PFSK-1 (cell line): ENCODE results near the gene FTL.

ENCODE experiments used
- FOXP2 ChIP-seq: optimal IDR thresholded peaks from 2 replicates; pipeline ENCODE3; 2011; ENCODE audit warnings: borderline replicate concordance, control low read depth, inconsistent platforms; ENCODE audit not compliant: insufficient read depth; ENCODE audit errors: extremely low read length, extremely low read depth
- POLR2AphosphoS5 ChIP-seq: IDR thresholded peaks from 2 replicates; pipeline ENCODE4 v1.6.1; 2012; ENCODE audit warnings: low read depth, mild to moderate bottlenecking, control low read depth, low read length, moderate library complexity
- REST ChIP-seq, 2 experiments: IDR thresholded peaks; 2 replicates each; pipeline versions ENCODE4 v1.6.1 to v1.8.0; 2011 to 2012; ENCODE audit warnings: low read depth in 2 of 2, low read length in 2 of 2, control low read depth in 1 of 2, inconsistent platforms in 1 of 2, mild to moderate bottlenecking in 1 of 2, moderate library complexity in 1 of 2; ENCODE audit not compliant: insufficient read depth in 1 of 2
- SIN3A ChIP-seq: IDR thresholded peaks from 2 replicates; pipeline ENCODE4 v1.6.1; 2012; ENCODE audit warnings: mild to moderate bottlenecking, low read length, moderate library complexity, borderline replicate concordance; ENCODE audit not compliant: insufficient read depth
- TAF1 ChIP-seq: IDR thresholded peaks from 2 replicates; pipeline ENCODE4 v1.6.1; 2012; ENCODE audit warnings: low read length, control low read depth, borderline replicate concordance; ENCODE audit not compliant: insufficient read depth

Gene FTL

GRCh38 chr19:48947258-48947542 lies 17.9 kb upstream of the FTL start:
- TF ChIP-seq POLR2AphosphoS5 (no peak), TAF1 (no peak), REST (IDR thresholded peaks at IDR 0.05; ENCODE audit: insufficient read depth in 1 of 2, low read depth in 2 of 2, low read length in 2 of 2) (no peak), FOXP2 (no peak), SIN3A (no peak)

- TF ChIP-seq TAF1 (no peak), FOXP2 (no peak), POLR2AphosphoS5 (no peak), SIN3A (no peak), REST (IDR thresholded peaks at IDR 0.05; ENCODE audit: insufficient read depth in 1 of 2, low read depth in 2 of 2, low read length in 2 of 2) (no peak)
Observed at GRCh38 chr19:48950159-48950558, 14.9 kb upstream of the FTL start.

GRCh38 chr19:48950830-48951519 lies 14.1 kb upstream of the FTL start:
- TF ChIP-seq SIN3A, result no peak; the same call in 1 of the 2 replicates
- no peak for TF ChIP-seq POLR2AphosphoS5
- no peak for TF ChIP-seq FOXP2
- no peak for TF ChIP-seq REST (IDR thresholded peaks at IDR 0.05; ENCODE audit: insufficient read depth in 1 of 2, low read depth in 2 of 2, low read length in 2 of 2)
- TF ChIP-seq TAF1, result no peak

- TF ChIP-seq TAF1 (no peak), SIN3A (no peak), POLR2AphosphoS5 (no peak), REST (IDR thresholded peaks at IDR 0.05; ENCODE audit: insufficient read depth in 1 of 2, low read depth in 2 of 2, low read length in 2 of 2) (no peak), FOXP2 (no peak)
Observed at GRCh38 chr19:48953141-48953540, 12.0 kb upstream of the FTL start.
